OCI-LY1 (cell line): ENCODE measurements around the gene TBL1X.

Experiments
- H2AFZ ChIP-seq: fragments of 200-600 bp; sonication (generic), shearing (Covaris generic); 2 replicates; pipeline ENCODE4 v1.6.0; 2014; ENCODE audit warnings: antibody characterized with exemption, mild to moderate bottlenecking, low read length
- H3F3A ChIP-seq: fragments of 200-600 bp; sonication (generic), shearing (Covaris generic); 2 replicates; pipeline ENCODE4 v1.6.0; 2014; ENCODE audit warnings: mild to moderate bottlenecking, antibody characterized with exemption, low read length, moderate library complexity; ENCODE audit not compliant: insufficient read depth
- H3K27ac ChIP-seq: fragments of 200-600 bp; sonication (generic); 2 replicates; pipeline ENCODE4 v1.5.1; 2014; ENCODE audit warnings: low read length, mixed run types, mild to moderate bottlenecking, low read depth; ENCODE audit not compliant: poor library complexity, severe bottlenecking
- H3K27me3 ChIP-seq: fragments of 200-600 bp; sonication (generic); 2 replicates; pipeline ENCODE4 v1.6.0; 2014; ENCODE audit warnings: antibody characterized with exemption, mild to moderate bottlenecking, low read length, moderate library complexity; ENCODE audit not compliant: insufficient read depth
- H3K36me3 ChIP-seq: fragments of 200-600 bp; sonication (generic); 2 replicates; pipeline ENCODE4 v1.6.1; 2014; ENCODE audit warnings: mild to moderate bottlenecking, antibody characterized with exemption, low read length, moderate library complexity, mixed read lengths; ENCODE audit not compliant: insufficient read depth
- H3K4me1 ChIP-seq: fragments of 200-600 bp; sonication (generic); 2 replicates; pipeline ENCODE4 v1.5.1; 2014; ENCODE audit warnings: mild to moderate bottlenecking, low read length, moderate library complexity; ENCODE audit not compliant: insufficient read depth, severe bottlenecking
- H3K4me2 ChIP-seq: fragments of 200-600 bp; sonication (generic), shearing (Covaris generic); 2 replicates; pipeline ENCODE4 v1.6.1; 2014; ENCODE audit warnings: low read length
- H3K4me3 ChIP-seq: fragments of 200-600 bp; sonication (generic); 2 replicates; pipeline ENCODE4 v1.5.1; 2014; ENCODE audit warnings: low read length, low read depth, mild to moderate bottlenecking, mixed read lengths; ENCODE audit not compliant: poor library complexity, severe bottlenecking
- H3K79me2 ChIP-seq: fragments of 200-600 bp; shearing (Covaris generic); 2 replicates; pipeline ENCODE4 v1.6.1; 2016; ENCODE audit warnings: mixed run types, low read length, mixed read lengths; ENCODE audit not compliant: insufficient read depth
- H3K9ac ChIP-seq: fragments of 200-600 bp; sonication (generic), shearing (Covaris generic); 2 replicates; pipeline ENCODE4 v1.6.1; 2014; ENCODE audit warnings: mild to moderate bottlenecking, low read length, mixed read lengths
- H3K9me2 ChIP-seq: fragments of 200-600 bp; sonication (generic), shearing (Covaris generic); 2 replicates; pipeline ENCODE4 v1.6.1; 2014; ENCODE audit warnings: low read depth, mild to moderate bottlenecking, low read length, mixed read lengths
- H3K9me3 ChIP-seq: fragments of 200-600 bp; shearing (Covaris generic); 2 replicates; pipeline ENCODE4 v1.6.1; 2014; ENCODE audit warnings: low read length, mixed read lengths
- H4K20me1 ChIP-seq: fragments of 200-600 bp; sonication (generic), shearing (Covaris generic); 2 replicates; pipeline ENCODE4 v1.6.0; 2016; ENCODE audit warnings: mild to moderate bottlenecking, low read length; ENCODE audit not compliant: insufficient read depth
- CTCF ChIP-seq: fragments of 200-600 bp; sonication (generic), shearing (Covaris generic); IDR thresholded peaks from 2 replicates; pipeline ENCODE4 v1.5.1; 2017; ENCODE audit warnings: mild to moderate bottlenecking, antibody characterized with exemption, low read length, moderate library complexity, mixed read lengths
- EZH2 ChIP-seq: fragments of 200-600 bp; sonication (generic), shearing (Covaris generic); IDR thresholded peaks from 2 replicates; pipeline ENCODE4 v1.8.0; 2017; ENCODE audit warnings: borderline replicate concordance, mixed run types, mild to moderate bottlenecking, antibody characterized with exemption, low read length, moderate library complexity, mixed read lengths

TBL1X gene

GRCh38 chrX:9566150-9566621, 101.3 kb downstream of the TBL1X start:
- peaks cover 8% of the 10 kb centered on the region for H3K4me1 ChIP-seq
- H3K9me3 ChIP-seq, result no peaks in the 10 kb centered on the region
- peaks cover 4% of the 10 kb centered on the region; the same call in 1 of the 2 replicates for H3K36me3 ChIP-seq
- H3K4me2 ChIP-seq, result no peak overlapping the region
- H3K9ac ChIP-seq, result no peak overlapping the region
- no peaks in the 10 kb centered on the region for H3K9me2 ChIP-seq
- H3F3A ChIP-seq, result no peaks in the 10 kb centered on the region
- no peaks in the 10 kb centered on the region for H4K20me1 ChIP-seq
- TF ChIP-seq EZH2, result no peak
- no peak for TF ChIP-seq CTCF
- H3K4me3 ChIP-seq, result no peak overlapping the region
- no peak overlapping the region for H3K27ac ChIP-seq
- no peak overlapping the region for H2AFZ ChIP-seq
- H3K27me3 ChIP-seq, result no peaks in the 10 kb centered on the region
- H3K79me2 ChIP-seq, result no peaks in the 10 kb centered on the region

- no peak for TF ChIP-seq CTCF
- TF ChIP-seq EZH2, result no peak
- no peaks in the 10 kb centered on the region for H3K27me3 ChIP-seq
- H2AFZ ChIP-seq, result no peak overlapping the region
- no peaks in the 10 kb centered on the region for H3K9me2 ChIP-seq
- no peak overlapping the region for H3K4me3 ChIP-seq
- H4K20me1 ChIP-seq, result no peaks in the 10 kb centered on the region
- H3K9me3 ChIP-seq, result no peaks in the 10 kb centered on the region
- peaks cover 40% of the 10 kb centered on the region for H3K4me1 ChIP-seq
- H3K4me2 ChIP-seq, result no peak overlapping the region
- no peak overlapping the region for H3K27ac ChIP-seq
- no peaks in the 10 kb centered on the region for H3F3A ChIP-seq
- H3K9ac ChIP-seq, result no peak overlapping the region
- no peaks in the 10 kb centered on the region for H3K79me2 ChIP-seq
- no peaks in the 10 kb centered on the region for H3K36me3 ChIP-seq
Measured at GRCh38 chrX:9569876-9570301, 105.0 kb downstream of the TBL1X start.

GRCh38 chrX:9573282-9574106, 108.6 kb downstream of the TBL1X start:
- TF ChIP-seq CTCF (no peak), EZH2 (no peak)
- Histone ChIP-seq H2AFZ (no peak overlapping the region), H3K79me2 (no peaks in the 10 kb centered on the region), H3K9me2 (no peaks in the 10 kb centered on the region), H3K4me1 (peaks cover 32% of the 10 kb centered on the region), H3K4me3 (no peak overlapping the region), H3K27ac (peak overlapping the region; percentile 46), H4K20me1 (no peaks in the 10 kb centered on the region), H3F3A (no peaks in the 10 kb centered on the region), H3K36me3 (no peaks in the 10 kb centered on the region), H3K4me2 (peak overlapping the region; percentile 32; the same call in 1 of the 2 replicates), H3K9me3 (no peaks in the 10 kb centered on the region), H3K9ac (no peak overlapping the region), H3K27me3 (no peaks in the 10 kb centered on the region)
